Measurements from ENCODE around the gene BACE1-AS.

The BACE1-AS gene

DNA sequence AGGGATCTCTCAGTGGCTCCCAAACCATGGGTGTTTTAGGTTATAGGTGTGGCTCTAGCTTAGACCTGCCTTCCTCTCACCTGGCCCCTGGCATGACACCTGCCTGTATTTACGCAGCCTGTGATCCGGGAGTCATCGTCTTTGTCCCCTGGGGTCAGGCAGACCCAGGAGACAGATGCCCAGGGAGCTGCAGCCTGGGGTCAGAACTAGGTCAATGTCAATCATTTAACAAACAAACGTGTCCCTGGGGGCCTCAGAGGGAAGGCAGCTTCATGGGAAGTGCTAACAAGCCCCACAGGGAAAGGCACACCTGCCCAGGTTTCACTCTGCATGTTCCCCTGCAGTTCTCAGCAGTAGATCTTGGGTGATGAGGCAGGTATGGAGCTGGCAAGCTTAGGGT is 12.0 kb downstream of the BACE1-AS start:
- in situ Hi-C loops (cut with HindIII; ENCODE audit: low sequenced_read_pairs), result no loop called here
- TF ChIP-seq, protein P1, sequence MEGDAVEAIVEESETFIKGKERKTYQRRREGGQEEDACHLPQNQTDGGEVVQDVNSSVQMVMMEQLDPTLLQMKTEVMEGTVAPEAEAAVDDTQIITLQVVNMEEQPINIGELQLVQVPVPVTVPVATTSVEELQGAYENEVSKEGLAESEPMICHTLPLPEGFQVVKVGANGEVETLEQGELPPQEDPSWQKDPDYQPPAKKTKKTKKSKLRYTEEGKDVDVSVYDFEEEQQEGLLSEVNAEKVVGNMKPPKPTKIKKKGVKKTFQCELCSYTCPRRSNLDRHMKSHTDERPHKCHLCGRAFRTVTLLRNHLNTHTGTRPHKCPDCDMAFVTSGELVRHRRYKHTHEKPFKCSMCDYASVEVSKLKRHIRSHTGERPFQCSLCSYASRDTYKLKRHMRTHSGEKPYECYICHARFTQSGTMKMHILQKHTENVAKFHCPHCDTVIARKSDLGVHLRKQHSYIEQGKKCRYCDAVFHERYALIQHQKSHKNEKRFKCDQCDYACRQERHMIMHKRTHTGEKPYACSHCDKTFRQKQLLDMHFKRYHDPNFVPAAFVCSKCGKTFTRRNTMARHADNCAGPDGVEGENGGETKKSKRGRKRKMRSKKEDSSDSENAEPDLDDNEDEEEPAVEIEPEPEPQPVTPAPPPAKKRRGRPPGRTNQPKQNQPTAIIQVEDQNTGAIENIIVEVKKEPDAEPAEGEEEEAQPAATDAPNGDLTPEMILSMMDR (IDR thresholded peaks at IDR 0.05; ENCODE audit: low read depth, low read length), result no peak
- no peak for DNase-seq (ENCODE audit: low read depth, low spot score)
- no peak overlapping the region for H3K4me3 ChIP-seq (ENCODE audit: low read depth, low read length)

DNA sequence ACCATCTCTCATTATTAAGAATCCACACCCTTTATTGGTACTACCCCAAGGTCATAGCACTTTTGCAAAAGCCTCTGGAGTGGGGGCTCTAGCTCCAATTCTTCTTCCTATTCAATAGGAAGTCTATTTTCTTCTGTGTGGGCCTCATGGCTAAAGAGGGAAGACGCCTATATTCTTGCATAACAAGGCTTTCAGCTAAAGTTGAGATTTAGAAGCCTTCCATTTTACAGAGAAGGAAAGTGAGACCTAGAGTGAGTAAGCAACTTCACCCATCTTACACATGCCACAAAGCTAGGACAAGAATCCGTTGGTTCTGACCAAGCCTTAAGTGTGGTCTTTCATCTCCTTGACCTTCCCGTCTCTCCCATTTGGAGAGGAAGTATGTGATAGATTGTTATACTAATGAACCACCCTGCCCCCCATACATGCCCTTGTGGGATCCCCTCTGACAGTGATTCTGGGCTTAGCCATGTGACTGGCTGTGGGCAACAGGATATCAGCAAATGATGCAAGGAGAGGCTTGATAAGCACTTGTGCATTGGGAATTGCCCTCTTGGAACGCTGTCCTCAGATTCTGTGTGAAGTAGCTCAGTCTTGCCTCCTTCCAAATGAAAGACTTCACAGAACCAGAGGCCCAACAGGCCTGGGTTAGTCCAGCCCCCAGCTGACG is 12.6 kb downstream of the BACE1-AS start:
- TF ChIP-seq, protein P1 (IDR thresholded peaks at IDR 0.05; ENCODE audit: low read depth, low read length), result no peak
- H3K4me3 ChIP-seq (ENCODE audit: low read depth, low read length), result no peak overlapping the region
- in situ Hi-C loops (cut with HindIII; ENCODE audit: low sequenced_read_pairs), result no loop called here
- no peak for DNase-seq (ENCODE audit: low read depth, low spot score)

DNA sequence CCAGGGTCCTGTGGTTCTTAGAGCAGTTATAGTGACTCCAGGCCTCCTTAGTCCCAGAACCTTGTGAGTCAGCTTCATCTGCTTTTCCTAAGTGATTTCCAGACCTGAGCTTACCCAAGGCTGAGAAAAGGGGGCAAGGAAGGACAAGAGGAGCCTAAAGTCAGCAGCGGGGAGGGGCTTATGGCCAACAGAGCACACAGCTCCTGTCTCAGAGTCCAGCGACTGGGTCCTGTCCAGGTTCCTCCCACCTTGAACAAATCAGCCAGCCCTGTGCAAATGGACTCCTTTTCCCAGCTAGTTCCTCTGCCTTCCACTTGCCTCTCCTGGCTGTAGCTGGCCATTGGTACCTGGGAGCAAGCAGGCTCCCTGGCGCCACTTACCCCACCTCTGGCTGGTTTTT is 14.0 kb downstream of the BACE1-AS start:
- H3K4me3 ChIP-seq (ENCODE audit: low read depth, low read length), result no peak overlapping the region
- in situ Hi-C loops (cut with HindIII; ENCODE audit: low sequenced_read_pairs), result no loop called here
- no peak for DNase-seq (ENCODE audit: low read depth, low spot score)
- TF ChIP-seq, protein P1 (IDR thresholded peaks at IDR 0.05; ENCODE audit: low read depth, low read length), result no peak

DNA sequence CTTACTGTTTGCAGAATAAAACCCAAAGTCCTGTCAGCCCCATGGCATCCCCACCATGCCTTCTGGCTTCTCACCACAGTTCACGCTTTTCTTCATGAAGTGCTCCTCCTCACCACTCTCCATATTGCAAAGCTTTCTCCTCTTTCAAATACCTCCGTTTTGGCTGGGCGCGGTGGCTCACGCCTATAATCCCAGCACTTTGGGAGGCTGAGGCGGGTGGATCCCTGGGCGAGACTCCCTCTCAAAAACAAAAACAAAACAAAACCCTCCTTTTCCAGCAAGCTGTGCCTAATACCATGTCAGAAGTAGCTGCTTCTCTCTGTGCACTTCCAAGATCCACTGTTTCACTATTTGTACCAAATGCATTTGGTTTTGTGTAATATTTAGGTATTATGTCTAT is 18.2 kb downstream of the BACE1-AS start:
- no peak overlapping the region for H3K4me3 ChIP-seq (ENCODE audit: low read depth, low read length)
- TF ChIP-seq, protein P1 (IDR thresholded peaks at IDR 0.05; ENCODE audit: low read depth, low read length), result no peak
- in situ Hi-C loops (cut with HindIII; ENCODE audit: low sequenced_read_pairs), result no loop called here
- DNase-seq (ENCODE audit: low read depth, low spot score), result no peak

DNA sequence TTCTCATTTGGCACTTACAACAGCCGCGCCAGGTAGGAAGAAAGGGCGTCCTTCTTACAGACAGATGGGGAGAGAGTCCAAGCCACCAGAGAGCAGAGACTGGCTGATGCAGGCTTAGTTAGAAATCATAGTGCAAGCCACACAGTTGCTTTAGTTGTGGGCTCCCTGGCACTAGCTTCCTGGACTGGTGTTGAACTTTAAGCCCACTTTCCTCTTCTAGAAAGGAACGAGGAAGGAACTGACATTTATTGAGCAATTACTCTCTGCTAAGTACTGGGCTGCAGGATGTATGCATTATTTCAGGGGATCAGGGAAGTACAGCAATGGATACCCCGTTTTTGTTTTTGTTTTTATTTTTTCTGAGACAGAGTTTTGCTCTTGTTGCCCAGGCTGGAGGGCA is 21.9 kb downstream of the BACE1-AS start:
- in situ Hi-C loops (cut with HindIII; ENCODE audit: low sequenced_read_pairs), result no loop called here

DNA sequence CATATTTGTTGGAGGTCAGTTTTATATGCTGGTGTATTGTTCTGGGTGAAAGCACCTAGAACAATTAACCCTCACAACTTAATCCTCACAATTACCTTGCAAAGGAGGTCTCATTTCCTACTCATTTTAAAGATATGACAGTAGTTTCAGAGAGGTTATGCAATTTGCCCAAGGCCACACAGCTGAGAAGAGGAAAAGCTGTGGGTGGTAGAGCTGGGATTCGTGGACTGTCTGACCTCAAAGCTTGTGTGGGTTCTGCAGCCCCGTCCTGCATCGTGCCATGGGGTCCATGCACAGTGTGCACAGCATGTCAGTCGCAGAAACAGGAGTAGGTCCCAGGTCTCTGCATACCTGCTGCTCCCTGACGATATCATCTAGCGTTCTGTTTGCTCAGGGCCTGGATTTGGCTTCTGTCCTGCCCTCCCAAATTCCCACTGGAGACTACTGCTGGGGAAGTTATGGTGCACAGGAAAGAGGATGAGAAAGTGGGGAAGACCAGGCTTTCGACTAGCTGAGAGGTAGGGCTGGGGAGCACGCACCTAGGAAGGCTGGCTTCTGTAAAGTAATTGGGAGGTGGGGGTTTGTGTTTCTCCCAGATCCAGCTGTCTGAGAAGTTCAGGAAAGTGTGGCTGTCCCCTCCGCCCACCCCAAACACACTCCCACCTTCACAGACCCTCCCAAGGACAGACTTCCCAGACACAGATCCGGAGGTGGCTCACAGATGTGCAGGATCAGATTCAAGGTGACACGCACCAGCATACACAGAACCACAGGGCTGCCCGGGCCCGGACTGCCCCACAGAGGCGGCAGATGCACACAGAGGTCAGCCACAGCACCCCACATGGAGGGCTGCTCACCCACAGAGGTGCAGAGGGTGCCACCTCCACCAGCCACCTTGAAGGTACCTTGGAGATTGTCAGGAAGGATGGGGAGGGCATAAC is 23.0 kb downstream of the BACE1-AS start:
- peak overlapping the region; percentile 73 for H3K4me3 ChIP-seq (ENCODE audit: low read depth, low read length)
- TF ChIP-seq, protein P1 (IDR thresholded peaks at IDR 0.05; ENCODE audit: low read depth, low read length), result no peak
- in situ Hi-C loops (cut with HindIII; ENCODE audit: low sequenced_read_pairs), result no loop called here
- no peak for DNase-seq (ENCODE audit: low read depth, low spot score)

More for the DNA sequence above, 21.9 kb downstream of the BACE1-AS start:
- DNase-seq (ENCODE audit: low read depth, low spot score), result no peak
- TF ChIP-seq, protein P1 (IDR thresholded peaks at IDR 0.05; ENCODE audit: low read depth, low read length), result no peak
- H3K4me3 ChIP-seq (ENCODE audit: low read depth, low read length), result no peak overlapping the region

Data from astrocyte of the spinal cord (primary cell).